OCI-M2 (cell line): Measurements from ENCODE around the gene ATP13A3.

ENCODE experiments used
- DNase-seq: peaks from one replicate; lab custom pipeline; 2025; ENCODE audit not compliant: unreplicated experiment; lab: John Stamatoyannopoulos, UW

Gene ATP13A3

GRCh38 chr3:194446172-194446571 is 40.6 kb downstream of the ATP13A3 start:
- no peak for DNase-seq

- DNase-seq, result no peak
Observed at GRCh38 chr3:194443901-194444300, 42.9 kb downstream of the ATP13A3 start.

DNA sequence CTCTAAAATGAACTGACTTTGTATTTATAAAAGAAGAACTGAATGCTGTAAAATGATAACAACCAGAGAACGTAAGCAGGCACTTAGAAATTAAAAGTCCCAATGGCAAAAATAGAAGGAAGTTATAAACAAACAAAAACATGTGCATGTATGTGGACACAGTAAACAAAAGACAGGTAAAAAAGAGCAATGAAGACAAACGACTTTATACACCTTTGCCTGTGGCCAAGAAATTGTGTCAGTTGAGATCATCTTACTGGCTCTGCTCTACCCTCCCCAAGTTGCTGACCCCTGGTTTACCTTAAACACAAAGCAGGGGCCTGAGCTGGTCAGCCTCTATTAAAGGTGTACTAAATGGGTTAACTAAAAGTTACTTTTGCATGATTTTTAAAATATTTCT is 46.0 kb downstream of the ATP13A3 start:
- no peak for DNase-seq

- no peak for DNase-seq
Observed at GRCh38 chr3:194439881-194440550, 46.8 kb downstream of the ATP13A3 start.

- DNase-seq, result no peak
Observed at GRCh38 chr3:194434503-194434902, 52.3 kb downstream of the ATP13A3 start.

- no peak for DNase-seq
Observed at GRCh38 chr3:194431554-194431953, 55.2 kb downstream of the ATP13A3 start.

- no peak for DNase-seq
Observed at GRCh38 chr3:194425399-194425798, 61.4 kb downstream of the ATP13A3 start.

- DNase-seq, result no peak
Observed at GRCh38 chr3:194424953-194425352, 61.8 kb downstream of the ATP13A3 start.

DNA sequence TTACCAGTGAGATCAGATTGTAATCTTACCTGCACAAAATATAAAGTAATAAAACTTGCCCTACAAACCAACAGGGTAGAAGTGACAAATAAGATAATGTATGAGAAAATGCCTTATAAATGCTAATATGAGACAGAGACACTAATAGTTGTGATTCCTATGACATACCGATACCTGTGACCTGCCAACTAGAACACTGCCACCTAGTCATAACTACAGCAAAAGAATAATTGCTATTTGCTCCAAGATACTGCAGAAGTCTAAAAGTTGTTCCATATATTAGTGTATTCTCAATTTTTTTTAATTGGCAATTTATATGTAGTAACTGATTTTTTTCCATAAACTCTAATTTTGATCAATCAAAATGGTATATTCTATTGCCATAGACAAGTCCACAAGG is 62.4 kb downstream of the ATP13A3 start:
- DNase-seq, result no peak

- DNase-seq, result no peak
Observed at GRCh38 chr3:194423317-194423716, 63.5 kb downstream of the ATP13A3 start.

GRCh38 chr3:194422188-194422587 is 64.6 kb downstream of the ATP13A3 start:
- DNase-seq, result no peak

GRCh38 chr3:194418671-194419070 is 68.1 kb downstream of the ATP13A3 start:
- DNase-seq, result no peak

DNA sequence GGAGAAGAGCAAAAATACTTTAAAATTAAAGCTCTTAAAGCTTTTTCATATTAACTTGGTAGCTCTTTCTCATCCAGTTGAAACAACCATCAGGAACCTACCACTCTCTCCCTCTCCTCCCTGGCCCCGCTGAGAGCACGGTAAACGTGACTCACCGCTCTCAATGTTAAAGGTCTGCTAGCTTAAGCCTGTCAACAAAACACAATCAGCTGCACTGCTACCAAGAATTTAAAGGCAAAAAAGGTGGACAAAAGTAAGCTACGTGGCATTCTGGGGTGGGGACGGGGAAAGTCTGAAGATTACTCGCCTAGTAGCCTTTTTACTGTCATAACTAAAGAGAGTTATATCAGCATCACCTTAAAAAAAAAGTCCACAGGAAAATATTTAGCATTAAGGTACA is 79.4 kb downstream of the ATP13A3 start:
- DNase-seq, result no peak

- no peak for DNase-seq
Observed at GRCh38 chr3:194405766-194406165, 81.0 kb downstream of the ATP13A3 start.

GRCh38 chr3:194404365-194405140 is 82.2 kb downstream of the ATP13A3 start:
- DNase-seq, result no peak

DNA sequence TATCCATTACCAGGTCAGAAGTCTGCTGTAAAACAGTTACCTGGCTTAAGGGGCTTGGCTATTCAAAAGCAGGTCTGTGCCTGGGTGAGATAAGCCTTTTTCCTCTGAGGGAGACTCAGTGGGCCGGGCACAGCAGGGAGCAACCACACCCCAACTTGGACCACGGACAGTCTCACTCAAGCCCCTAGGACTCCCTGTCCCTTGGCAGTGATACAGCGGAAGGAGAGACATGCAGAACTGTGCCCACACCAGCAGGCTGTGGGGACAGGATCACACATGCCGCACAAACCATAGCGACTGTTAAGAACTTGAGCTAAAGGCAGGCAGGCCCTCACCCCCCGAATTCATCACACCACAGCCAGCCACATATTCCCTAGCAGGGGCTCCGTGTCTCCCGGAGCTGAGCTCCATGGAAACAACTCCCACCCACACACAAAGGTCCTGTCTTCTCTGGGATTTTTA is 84.9 kb downstream of the ATP13A3 start:
- DNase-seq, result no peak

GRCh38 chr3:194401346-194401745 is 85.5 kb downstream of the ATP13A3 start:
- no peak for DNase-seq

GRCh38 chr3:194399874-194400411 is 86.9 kb downstream of the ATP13A3 start:
- no peak for DNase-seq

DNA sequence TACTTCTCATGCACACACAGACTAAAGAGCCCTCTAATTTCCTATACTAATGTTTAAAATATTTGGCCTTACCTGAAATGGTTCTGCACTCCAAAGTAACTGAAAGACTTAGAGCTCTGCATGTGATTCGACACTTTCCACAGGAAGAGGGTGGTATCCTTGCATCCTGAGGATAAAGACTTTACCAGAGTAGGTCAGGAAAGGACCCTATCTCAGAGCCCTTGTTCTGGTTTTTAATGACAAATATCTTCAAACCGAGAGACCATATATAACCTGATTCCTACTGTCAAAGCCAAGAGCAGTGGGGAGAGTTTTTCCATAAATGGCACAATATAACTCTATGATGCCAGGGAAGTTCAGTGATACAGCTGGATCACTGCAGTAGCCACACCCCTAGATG is 87.6 kb downstream of the ATP13A3 start, which contains the start of gene GP5:
GP5 (minus strand) TSS at position 101 of the 400 bp plus-strand sequence. CDS start 984 bp downstream, outside the sequence.
- DNase-seq, result no peak

- no peak for DNase-seq
Observed at GRCh38 chr3:194397757-194398312, 89.0 kb downstream of the ATP13A3 start.

- DNase-seq, result no peak
Observed at GRCh38 chr3:194396859-194397756, 89.7 kb downstream of the ATP13A3 start.
